Panc1 (cell line): Measurements from ENCODE around the gene PCDHB5. TPM values are rescaled to one million over a fixed set of nuclear protein-coding genes. Genes with fewer than 3 reads are reported as not detected.
"Not testable (repeated sequence)": the region's sequence is repeated elsewhere in the genome, so short reads cannot be mapped to it uniquely, and the experiment has no call there.

Experiments
- ATAC-seq: fragments of 200-7000 bp; cut with Tn5 transposase; 2 replicates; pipeline ENCODE4 v1.9.1; 2020; ENCODE audit warnings: mild to moderate bottlenecking, moderate library complexity
- BruUV-seq: library from RNA; stranded (reverse); fragments of 400-500 nt; replicated peaks from 2 replicates; lab custom pipeline; 2021; lab: Mats Ljungman, UMichigan
- CTCF ChIA-PET: fragments of 300-600 bp; sonication (Branson Sonifier 250); formaldehyde crosslinking; loops from one replicate; lab custom pipeline; 2022; ENCODE audit warnings: antibody characterized with exemption; lab: Charles Lee
- POLR2A ChIA-PET: fragments of 300-600 bp; sonication (Branson Sonifier 250); formaldehyde crosslinking; loops from one replicate; lab custom pipeline; 2022; ENCODE audit warnings: antibody characterized with exemption; lab: Charles Lee
- DNase-seq: peaks from one replicate; pipeline ENCODE4 v3.0.0-alpha.2; 2010; ENCODE audit warnings: low read depth, low spot score
- H3K27ac ChIP-seq: 2 replicates; pipeline ENCODE4 v1.5.1; 2011; ENCODE audit warnings: mild to moderate bottlenecking, low read length, inconsistent platforms
- H3K27me3 ChIP-seq: fragments of 200-500 bp; sonication (Bioruptor generic); 2 replicates; pipeline ENCODE4 v1.6.0; 2014; ENCODE audit warnings: low read length, inconsistent platforms; ENCODE audit not compliant: control insufficient read depth, insufficient read depth
- H3K36me3 ChIP-seq: fragments of 200-500 bp; sonication (Bioruptor generic); 2 replicates; pipeline ENCODE4 v1.5.1; 2014; ENCODE audit warnings: inconsistent platforms, mild to moderate bottlenecking, low read length, moderate library complexity; ENCODE audit not compliant: control insufficient read depth, insufficient read depth
- H3K4me1 ChIP-seq: 2 replicates; pipeline ENCODE4 v1.5.1; 2011; ENCODE audit warnings: inconsistent platforms, mild to moderate bottlenecking, low read length, moderate library complexity; ENCODE audit not compliant: control insufficient read depth, insufficient read depth
- H3K4me3 ChIP-seq, 2 experiments: 2 replicates each; pipeline ENCODE4 v1.5.1; 2011 to 2012; ENCODE audit warnings: low read depth in 2 of 2, low read length in 2 of 2, mild to moderate bottlenecking in 2 of 2, inconsistent platforms in 1 of 2, moderate library complexity in 1 of 2
- H3K9me3 ChIP-seq: fragments of 200-500 bp; sonication (Bioruptor generic); 2 replicates; pipeline ENCODE4 v1.5.1; 2014; ENCODE audit warnings: low read depth, mild to moderate bottlenecking, inconsistent platforms, low read length, moderate library complexity; ENCODE audit not compliant: control insufficient read depth, insufficient read depth
- CTCF ChIP-seq: fragments of 450-650 bp; IDR thresholded peaks from 2 replicates; pipeline ENCODE4 v1.5.1; 2017; ENCODE audit warnings: mild to moderate bottlenecking
- POLR2AphosphoS5 ChIP-seq: IDR thresholded peaks from 2 replicates; pipeline ENCODE4 v1.6.1; 2012; ENCODE audit warnings: mild to moderate bottlenecking, low read depth, low read length, moderate library complexity
- SIN3A ChIP-seq: IDR thresholded peaks from 2 replicates; pipeline ENCODE4 v1.6.1; 2012; ENCODE audit warnings: low read depth, mild to moderate bottlenecking, low read length, moderate library complexity, borderline replicate concordance; ENCODE audit not compliant: insufficient read depth
- TCF7L2 ChIP-seq: IDR thresholded peaks from 2 replicates; pipeline ENCODE4 v1.6.1; 2011; ENCODE audit warnings: mild to moderate bottlenecking, low read depth, low read length, inconsistent platforms
- in situ Hi-C: cut with HindIII; loops from 2 replicates; pipeline ENCODE4 v1.10.0; 2016; ENCODE audit warnings: low sequenced_read_pairs, low pct_unique_long_range_greater_than_20kb
- intact Hi-C: fragments of 100-400 bp; cut with micrococcal nuclease; formaldehyde crosslinking; loops from one replicate; pipeline ENCODE4 v1.10.0; 2022; ENCODE audit not compliant: unreplicated experiment
- total RNA-seq: library from RNA; stranded (reverse); gene quantifications from one replicate; pipeline ENCODE4 v1.2.1, GENCODE V29; 2021; ENCODE audit not compliant: unreplicated experiment
- TF ChIP-seq, protein P1 (sequence below), 2 experiments: IDR thresholded peaks; 2 replicates each; pipeline ENCODE4 v1.6.1; 2011 to 2012; ENCODE audit warnings: low read depth in 2 of 2, control low read depth in 1 of 2, low read length in 1 of 2, mild to moderate bottlenecking in 1 of 2, moderate library complexity in 1 of 2; ENCODE audit not compliant: insufficient read depth in 1 of 2

The PCDHB5 gene
- total RNA-seq, 1 experiment from 2014 or later = 0.08 TPM

DNA sequence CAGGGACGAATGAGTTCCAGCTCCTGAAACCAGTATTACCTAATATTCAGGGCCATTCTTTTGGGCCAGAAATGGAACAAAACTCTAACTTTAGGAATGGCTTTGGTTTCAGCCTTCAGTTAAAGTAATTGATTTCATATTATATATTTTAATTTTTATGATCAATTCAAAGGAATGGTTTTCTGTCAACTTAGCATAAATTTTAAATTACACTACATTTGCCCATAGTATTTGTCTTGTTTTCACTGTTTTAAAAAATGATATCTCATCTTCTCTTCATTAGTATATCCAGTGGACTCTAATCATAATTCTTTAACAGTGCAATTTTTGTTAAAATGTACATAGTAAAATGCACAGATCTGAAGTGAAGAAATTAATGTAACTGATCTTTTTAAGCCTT, 45.3 kb downstream of the PCDHB5 start:
- DNase-seq (no peak), ATAC-seq (no peak)
- in situ Hi-C loops (loop anchor here (25.0 kb wide), 2 partner anchors 93 to 157 kb away; partner anchors contain the start of genes PCDHB2, PCDHGA1, PCDHGA2 and PCDHGA3), intact Hi-C loops (no loop called here)
- no peaks in the 10 kb centered on the region for H3K36me3 ChIP-seq
- peaks cover 22% of the 10 kb centered on the region for H3K27me3 ChIP-seq
- ChIA-PET POLR2A (no interaction called here), CTCF (no interaction called here)
- H3K4me1 ChIP-seq = peaks cover 7% of the 10 kb centered on the region
- no TSS peak for BruUV-seq
- H3K4me3 ChIP-seq = no peak overlapping the region
- H3K9me3 ChIP-seq = no peaks in the 10 kb centered on the region
- no peak overlapping the region for H3K27ac ChIP-seq
- no peak for TF ChIP-seq CTCF
- no peak for TF ChIP-seq POLR2AphosphoS5
- TF ChIP-seq SIN3A = no peak
- TF ChIP-seq, protein P1, sequence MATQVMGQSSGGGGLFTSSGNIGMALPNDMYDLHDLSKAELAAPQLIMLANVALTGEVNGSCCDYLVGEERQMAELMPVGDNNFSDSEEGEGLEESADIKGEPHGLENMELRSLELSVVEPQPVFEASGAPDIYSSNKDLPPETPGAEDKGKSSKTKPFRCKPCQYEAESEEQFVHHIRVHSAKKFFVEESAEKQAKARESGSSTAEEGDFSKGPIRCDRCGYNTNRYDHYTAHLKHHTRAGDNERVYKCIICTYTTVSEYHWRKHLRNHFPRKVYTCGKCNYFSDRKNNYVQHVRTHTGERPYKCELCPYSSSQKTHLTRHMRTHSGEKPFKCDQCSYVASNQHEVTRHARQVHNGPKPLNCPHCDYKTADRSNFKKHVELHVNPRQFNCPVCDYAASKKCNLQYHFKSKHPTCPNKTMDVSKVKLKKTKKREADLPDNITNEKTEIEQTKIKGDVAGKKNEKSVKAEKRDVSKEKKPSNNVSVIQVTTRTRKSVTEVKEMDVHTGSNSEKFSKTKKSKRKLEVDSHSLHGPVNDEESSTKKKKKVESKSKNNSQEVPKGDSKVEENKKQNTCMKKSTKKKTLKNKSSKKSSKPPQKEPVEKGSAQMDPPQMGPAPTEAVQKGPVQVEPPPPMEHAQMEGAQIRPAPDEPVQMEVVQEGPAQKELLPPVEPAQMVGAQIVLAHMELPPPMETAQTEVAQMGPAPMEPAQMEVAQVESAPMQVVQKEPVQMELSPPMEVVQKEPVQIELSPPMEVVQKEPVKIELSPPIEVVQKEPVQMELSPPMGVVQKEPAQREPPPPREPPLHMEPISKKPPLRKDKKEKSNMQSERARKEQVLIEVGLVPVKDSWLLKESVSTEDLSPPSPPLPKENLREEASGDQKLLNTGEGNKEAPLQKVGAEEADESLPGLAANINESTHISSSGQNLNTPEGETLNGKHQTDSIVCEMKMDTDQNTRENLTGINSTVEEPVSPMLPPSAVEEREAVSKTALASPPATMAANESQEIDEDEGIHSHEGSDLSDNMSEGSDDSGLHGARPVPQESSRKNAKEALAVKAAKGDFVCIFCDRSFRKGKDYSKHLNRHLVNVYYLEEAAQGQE (IDR thresholded peaks at IDR 0.05; ENCODE audit: insufficient read depth in 1 of 2, low read depth in 2 of 2, low read length in 1 of 2) = no peak
- TF ChIP-seq TCF7L2 = no peak

GRCh38 chr5:141182248-141182647, 47.2 kb downstream of the PCDHB5 start, which contains the start of gene PCDHB16:
Gene PCDHB16 (plus strand): TSS chr5:141182387. CDS start chr5:141182560, 173 bp downstream.
- H3K36me3 ChIP-seq = no peaks in the 10 kb centered on the region
- in situ Hi-C loops (loop anchor here (25.0 kb wide), 2 partner anchors 95 to 155 kb away; partner anchors contain the start of genes PCDHB2, PCDHGA1, PCDHGA2 and PCDHGA3), intact Hi-C loops (no loop called here)
- H3K9me3 ChIP-seq = no peaks in the 10 kb centered on the region
- DNase-seq = no peak
- no peak for ATAC-seq
- H3K4me1 ChIP-seq = peaks cover 3% of the 10 kb centered on the region
- CTCF ChIA-PET = interaction anchor here (1.2 kb wide), 1 partner anchor 26 kb away, joined by 3 read pairs; no protein-coding TSS in a partner anchor
- POLR2A ChIA-PET = no interaction called here
- no TSS peak for BruUV-seq
- no peak within 1 kb of the TSS; a peak in 1 of 4 replicates for H3K4me3 ChIP-seq
- no peak within 1 kb of the TSS for H3K27ac ChIP-seq
- TF ChIP-seq CTCF (peak; percentile 33), SIN3A (no peak)
- peaks cover 3% of the 10 kb centered on the region; the same call in 1 of the 2 replicates for H3K27me3 ChIP-seq

DNA sequence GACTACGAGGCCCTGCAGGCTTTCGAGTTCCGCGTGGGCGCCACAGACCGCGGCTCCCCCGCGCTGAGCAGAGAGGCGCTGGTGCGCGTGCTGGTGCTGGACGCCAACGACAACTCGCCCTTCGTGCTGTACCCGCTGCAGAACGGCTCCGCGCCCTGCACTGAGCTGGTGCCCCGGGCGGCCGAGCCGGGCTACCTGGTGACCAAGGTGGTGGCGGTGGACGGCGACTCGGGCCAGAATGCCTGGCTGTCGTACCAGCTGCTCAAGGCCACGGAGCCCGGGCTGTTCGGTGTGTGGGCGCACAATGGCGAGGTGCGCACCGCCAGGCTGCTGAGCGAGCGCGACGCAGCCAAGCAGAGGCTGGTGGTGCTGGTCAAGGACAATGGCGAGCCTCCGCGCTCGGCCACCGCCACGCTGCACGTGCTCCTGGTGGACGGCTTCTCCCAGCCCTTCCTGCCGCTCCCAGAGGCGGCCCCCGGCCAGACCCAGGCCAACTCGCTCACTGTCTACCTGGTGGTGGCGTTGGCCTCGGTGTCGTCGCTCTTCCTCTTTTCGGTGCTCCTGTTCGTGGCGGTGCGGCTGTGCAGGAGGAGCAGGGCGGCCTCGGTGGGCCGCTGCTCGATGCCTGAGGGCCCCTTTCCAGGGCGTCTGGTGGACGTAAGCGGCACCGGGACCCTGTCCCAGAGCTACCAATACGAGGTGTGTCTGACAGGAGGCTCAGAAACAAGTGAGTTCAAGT, 49.3 kb downstream of the PCDHB5 start:
- DNase-seq, ATAC-seq, intact Hi-C loops, H3K27ac ChIP-seq, H3K36me3 ChIP-seq, H3K4me1 ChIP-seq, POLR2A ChIA-PET, H3K4me3 ChIP-seq, H3K9me3 ChIP-seq, H3K27me3 ChIP-seq, BruUV-seq: not testable (repeated sequence)
- in situ Hi-C loops = loop anchor here (25.0 kb wide), 2 partner anchors 97 to 153 kb away; partner anchors contain the start of genes PCDHB2, PCDHGA1, PCDHGA2 and PCDHGA3
- CTCF ChIA-PET = interaction anchor here (0.6 kb wide), 1 partner anchor 228 kb away, joined by 3 read pairs; no protein-coding TSS in a partner anchor
